Panc1 (cell line): ENCODE measurements around the gene RASAL1. TPM values are rescaled to one million over a fixed set of nuclear protein-coding genes. Genes with fewer than 3 reads are reported as not detected.

ENCODE experiments used
- ATAC-seq: fragments of 200-7000 bp; cut with Tn5 transposase; 2 replicates; pipeline ENCODE4 v1.9.1; 2020; ENCODE audit warnings: mild to moderate bottlenecking, moderate library complexity
- BruUV-seq: library from RNA; stranded (reverse); fragments of 400-500 nt; replicated peaks from 2 replicates; lab custom pipeline; 2021; lab: Mats Ljungman, UMichigan
- CTCF ChIA-PET: fragments of 300-600 bp; sonication (Branson Sonifier 250); formaldehyde crosslinking; loops from one replicate; lab custom pipeline; 2022; ENCODE audit warnings: antibody characterized with exemption; lab: Charles Lee
- POLR2A ChIA-PET: fragments of 300-600 bp; sonication (Branson Sonifier 250); formaldehyde crosslinking; loops from one replicate; lab custom pipeline; 2022; ENCODE audit warnings: antibody characterized with exemption; lab: Charles Lee
- DNase-seq: peaks from one replicate; pipeline ENCODE4 v3.0.0-alpha.2; 2010; ENCODE audit warnings: low read depth, low spot score
- H3K27ac ChIP-seq: 2 replicates; pipeline ENCODE4 v1.5.1; 2011; ENCODE audit warnings: mild to moderate bottlenecking, low read length, inconsistent platforms
- H3K27me3 ChIP-seq: fragments of 200-500 bp; sonication (Bioruptor generic); 2 replicates; pipeline ENCODE4 v1.6.0; 2014; ENCODE audit warnings: low read length, inconsistent platforms; ENCODE audit not compliant: control insufficient read depth, insufficient read depth
- H3K36me3 ChIP-seq: fragments of 200-500 bp; sonication (Bioruptor generic); 2 replicates; pipeline ENCODE4 v1.5.1; 2014; ENCODE audit warnings: inconsistent platforms, mild to moderate bottlenecking, low read length, moderate library complexity; ENCODE audit not compliant: control insufficient read depth, insufficient read depth
- H3K4me1 ChIP-seq: 2 replicates; pipeline ENCODE4 v1.5.1; 2011; ENCODE audit warnings: inconsistent platforms, mild to moderate bottlenecking, low read length, moderate library complexity; ENCODE audit not compliant: control insufficient read depth, insufficient read depth
- H3K4me3 ChIP-seq, 2 experiments: 2 replicates each; pipeline ENCODE4 v1.5.1; 2011 to 2012; ENCODE audit warnings: low read depth in 2 of 2, low read length in 2 of 2, mild to moderate bottlenecking in 2 of 2, inconsistent platforms in 1 of 2, moderate library complexity in 1 of 2
- H3K9me3 ChIP-seq: fragments of 200-500 bp; sonication (Bioruptor generic); 2 replicates; pipeline ENCODE4 v1.5.1; 2014; ENCODE audit warnings: low read depth, mild to moderate bottlenecking, inconsistent platforms, low read length, moderate library complexity; ENCODE audit not compliant: control insufficient read depth, insufficient read depth
- POLR2AphosphoS5 ChIP-seq: IDR thresholded peaks from 2 replicates; pipeline ENCODE4 v1.6.1; 2012; ENCODE audit warnings: mild to moderate bottlenecking, low read depth, low read length, moderate library complexity
- SIN3A ChIP-seq: IDR thresholded peaks from 2 replicates; pipeline ENCODE4 v1.6.1; 2012; ENCODE audit warnings: low read depth, mild to moderate bottlenecking, low read length, moderate library complexity, borderline replicate concordance; ENCODE audit not compliant: insufficient read depth
- TCF7L2 ChIP-seq: IDR thresholded peaks from 2 replicates; pipeline ENCODE4 v1.6.1; 2011; ENCODE audit warnings: mild to moderate bottlenecking, low read depth, low read length, inconsistent platforms
- in situ Hi-C: cut with HindIII; loops from 2 replicates; pipeline ENCODE4 v1.10.0; 2016; ENCODE audit warnings: low sequenced_read_pairs, low pct_unique_long_range_greater_than_20kb
- intact Hi-C: fragments of 100-400 bp; cut with micrococcal nuclease; formaldehyde crosslinking; loops from one replicate; pipeline ENCODE4 v1.10.0; 2022; ENCODE audit not compliant: unreplicated experiment
- total RNA-seq: library from RNA; stranded (reverse); gene quantifications from one replicate; pipeline ENCODE4 v1.2.1, GENCODE V29; 2021; ENCODE audit not compliant: unreplicated experiment
- TF ChIP-seq, protein P1 (sequence below), 2 experiments: IDR thresholded peaks; 2 replicates each; pipeline ENCODE4 v1.6.1; 2011 to 2012; ENCODE audit warnings: low read depth in 2 of 2, control low read depth in 1 of 2, low read length in 1 of 2, mild to moderate bottlenecking in 1 of 2, moderate library complexity in 1 of 2; ENCODE audit not compliant: insufficient read depth in 1 of 2
- TF ChIP-seq, protein P2 (sequence below): fragments of 450-650 bp; IDR thresholded peaks from 2 replicates; pipeline ENCODE4 v1.5.1; 2017; ENCODE audit warnings: mild to moderate bottlenecking

The RASAL1 gene
- total RNA-seq, 1 experiment from 2014 or later: 0.28 TPM

DNA sequence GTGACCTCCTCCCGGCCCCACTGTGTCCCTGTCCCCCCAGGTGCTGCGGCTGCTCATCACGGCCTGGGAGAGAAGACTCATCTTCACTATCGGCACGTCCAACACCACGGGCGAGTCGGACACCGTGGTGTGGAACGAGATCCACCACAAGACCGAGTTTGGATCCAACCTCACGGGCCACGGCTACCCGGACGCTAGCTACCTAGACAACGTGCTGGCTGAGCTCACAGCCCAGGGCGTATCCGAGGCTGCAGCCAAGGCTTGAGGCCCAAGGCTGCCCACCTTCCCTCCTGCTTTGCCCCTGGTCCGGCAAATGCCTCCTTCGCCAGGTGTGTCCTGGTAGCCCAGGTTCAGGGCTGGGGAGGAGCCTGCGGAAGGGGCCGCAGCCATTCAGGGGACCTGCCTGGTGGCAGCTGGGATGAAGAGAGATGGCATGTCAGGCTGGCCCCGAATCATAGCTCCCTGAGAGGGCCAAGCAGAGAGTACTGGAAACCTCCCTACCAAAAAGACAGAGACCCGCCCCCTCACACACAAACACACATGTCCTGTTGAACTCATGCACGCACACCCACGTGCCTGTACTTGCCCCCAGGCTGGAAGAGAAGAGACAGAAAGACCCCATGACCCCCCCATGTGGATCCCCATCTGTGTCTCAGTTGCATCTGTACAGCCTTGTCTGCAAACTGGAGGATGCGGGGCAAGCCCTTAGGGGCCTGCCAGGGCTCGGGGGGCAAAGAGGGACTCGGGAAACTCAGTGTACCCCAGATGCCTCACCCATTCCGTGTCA lies 38.7 kb downstream of the RASAL1 start:
- Histone ChIP-seq H3K4me3 (no peak overlapping the region), H3K36me3 (no peaks in the 10 kb centered on the region), H3K4me1 (peaks cover 3% of the 10 kb centered on the region; the same call in 1 of the 2 replicates), H3K27me3 (peaks cover 7% of the 10 kb centered on the region; the same call in 1 of the 2 replicates), H3K9me3 (no peaks in the 10 kb centered on the region), H3K27ac (no peak overlapping the region)
- TF ChIP-seq TCF7L2 (no peak), POLR2AphosphoS5 (no peak), SIN3A (no peak)
- TF ChIP-seq, protein P1, sequence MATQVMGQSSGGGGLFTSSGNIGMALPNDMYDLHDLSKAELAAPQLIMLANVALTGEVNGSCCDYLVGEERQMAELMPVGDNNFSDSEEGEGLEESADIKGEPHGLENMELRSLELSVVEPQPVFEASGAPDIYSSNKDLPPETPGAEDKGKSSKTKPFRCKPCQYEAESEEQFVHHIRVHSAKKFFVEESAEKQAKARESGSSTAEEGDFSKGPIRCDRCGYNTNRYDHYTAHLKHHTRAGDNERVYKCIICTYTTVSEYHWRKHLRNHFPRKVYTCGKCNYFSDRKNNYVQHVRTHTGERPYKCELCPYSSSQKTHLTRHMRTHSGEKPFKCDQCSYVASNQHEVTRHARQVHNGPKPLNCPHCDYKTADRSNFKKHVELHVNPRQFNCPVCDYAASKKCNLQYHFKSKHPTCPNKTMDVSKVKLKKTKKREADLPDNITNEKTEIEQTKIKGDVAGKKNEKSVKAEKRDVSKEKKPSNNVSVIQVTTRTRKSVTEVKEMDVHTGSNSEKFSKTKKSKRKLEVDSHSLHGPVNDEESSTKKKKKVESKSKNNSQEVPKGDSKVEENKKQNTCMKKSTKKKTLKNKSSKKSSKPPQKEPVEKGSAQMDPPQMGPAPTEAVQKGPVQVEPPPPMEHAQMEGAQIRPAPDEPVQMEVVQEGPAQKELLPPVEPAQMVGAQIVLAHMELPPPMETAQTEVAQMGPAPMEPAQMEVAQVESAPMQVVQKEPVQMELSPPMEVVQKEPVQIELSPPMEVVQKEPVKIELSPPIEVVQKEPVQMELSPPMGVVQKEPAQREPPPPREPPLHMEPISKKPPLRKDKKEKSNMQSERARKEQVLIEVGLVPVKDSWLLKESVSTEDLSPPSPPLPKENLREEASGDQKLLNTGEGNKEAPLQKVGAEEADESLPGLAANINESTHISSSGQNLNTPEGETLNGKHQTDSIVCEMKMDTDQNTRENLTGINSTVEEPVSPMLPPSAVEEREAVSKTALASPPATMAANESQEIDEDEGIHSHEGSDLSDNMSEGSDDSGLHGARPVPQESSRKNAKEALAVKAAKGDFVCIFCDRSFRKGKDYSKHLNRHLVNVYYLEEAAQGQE (IDR thresholded peaks at IDR 0.05; ENCODE audit: insufficient read depth in 1 of 2, low read depth in 2 of 2, low read length in 1 of 2): no peak
- TF ChIP-seq, protein P2, sequence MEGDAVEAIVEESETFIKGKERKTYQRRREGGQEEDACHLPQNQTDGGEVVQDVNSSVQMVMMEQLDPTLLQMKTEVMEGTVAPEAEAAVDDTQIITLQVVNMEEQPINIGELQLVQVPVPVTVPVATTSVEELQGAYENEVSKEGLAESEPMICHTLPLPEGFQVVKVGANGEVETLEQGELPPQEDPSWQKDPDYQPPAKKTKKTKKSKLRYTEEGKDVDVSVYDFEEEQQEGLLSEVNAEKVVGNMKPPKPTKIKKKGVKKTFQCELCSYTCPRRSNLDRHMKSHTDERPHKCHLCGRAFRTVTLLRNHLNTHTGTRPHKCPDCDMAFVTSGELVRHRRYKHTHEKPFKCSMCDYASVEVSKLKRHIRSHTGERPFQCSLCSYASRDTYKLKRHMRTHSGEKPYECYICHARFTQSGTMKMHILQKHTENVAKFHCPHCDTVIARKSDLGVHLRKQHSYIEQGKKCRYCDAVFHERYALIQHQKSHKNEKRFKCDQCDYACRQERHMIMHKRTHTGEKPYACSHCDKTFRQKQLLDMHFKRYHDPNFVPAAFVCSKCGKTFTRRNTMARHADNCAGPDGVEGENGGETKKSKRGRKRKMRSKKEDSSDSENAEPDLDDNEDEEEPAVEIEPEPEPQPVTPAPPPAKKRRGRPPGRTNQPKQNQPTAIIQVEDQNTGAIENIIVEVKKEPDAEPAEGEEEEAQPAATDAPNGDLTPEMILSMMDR: no peak
- POLR2A ChIA-PET: no interaction called here
- intact Hi-C loops (no loop called here), in situ Hi-C loops (no loop called here)
- CTCF ChIA-PET: interaction anchor here (0.5 to 1.1 kb wide), 3 partner anchors 34 to 633 kb away, joined by 3 to 5 read pairs (median 4); no protein-coding TSS in a partner anchor
- BruUV-seq: no TSS peak
- DNase-seq (no peak), ATAC-seq (no peak)

DNA sequence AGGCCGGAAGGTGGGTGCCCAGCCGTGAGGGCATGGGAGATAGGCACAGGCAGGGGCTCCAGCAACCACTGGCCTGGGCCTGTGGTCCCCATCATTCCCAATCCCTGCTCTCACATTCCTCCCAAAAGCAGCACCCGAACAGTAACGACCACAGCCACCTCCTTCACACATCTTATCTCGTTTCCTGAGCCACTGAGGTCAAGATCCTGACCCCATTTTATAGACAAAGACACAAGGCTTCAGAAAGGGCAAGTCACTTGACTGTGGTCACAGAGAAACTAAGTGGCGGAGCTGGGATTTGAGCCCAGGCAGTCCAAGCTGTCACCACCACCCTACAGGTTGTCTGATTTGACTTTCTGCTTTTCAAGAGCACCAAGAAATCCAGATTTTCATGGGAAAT lies 40.2 kb downstream of the RASAL1 start:
- ChIA-PET POLR2A (no interaction called here), CTCF (no interaction called here)
- Histone ChIP-seq H3K27me3 (peaks cover 8% of the 10 kb centered on the region; the same call in 1 of the 2 replicates), H3K4me3 (no peak overlapping the region), H3K9me3 (no peaks in the 10 kb centered on the region), H3K36me3 (no peaks in the 10 kb centered on the region), H3K27ac (no peak overlapping the region), H3K4me1 (peaks cover 3% of the 10 kb centered on the region; the same call in 1 of the 2 replicates)
- no TSS peak for BruUV-seq
- intact Hi-C loops (no loop called here), in situ Hi-C loops (no loop called here)
- TF ChIP-seq SIN3A: no peak
- DNase-seq (no peak), ATAC-seq (no peak)

DNA sequence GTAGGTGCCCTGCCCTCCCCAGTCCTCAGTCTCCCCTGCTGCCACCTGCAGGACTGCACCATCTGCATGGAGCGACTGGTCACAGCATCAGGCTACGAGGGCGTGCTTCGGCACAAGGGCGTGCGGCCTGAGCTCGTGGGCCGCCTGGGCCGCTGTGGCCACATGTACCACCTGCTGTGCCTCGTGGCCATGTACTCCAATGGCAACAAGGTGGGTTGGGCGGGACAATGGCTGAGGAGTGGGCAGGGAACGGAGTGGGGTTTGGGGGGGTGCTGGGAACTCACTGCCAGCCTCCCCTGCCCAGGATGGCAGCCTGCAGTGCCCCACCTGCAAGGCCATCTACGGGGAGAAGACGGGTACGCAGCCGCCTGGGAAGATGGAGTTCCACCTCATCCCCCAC lies 40.8 kb downstream of the RASAL1 start:
- peaks cover 8% of the 10 kb centered on the region; the same call in 1 of the 2 replicates for H3K27me3 ChIP-seq
- in situ Hi-C loops (no loop called here), intact Hi-C loops (no loop called here)
- H3K9me3 ChIP-seq: no peaks in the 10 kb centered on the region
- H3K36me3 ChIP-seq: no peaks in the 10 kb centered on the region
- ChIA-PET POLR2A (no interaction called here), CTCF (no interaction called here)
- no peak overlapping the region for H3K27ac ChIP-seq
- no peak for ATAC-seq
- peaks cover 3% of the 10 kb centered on the region; the same call in 1 of the 2 replicates for H3K4me1 ChIP-seq
- no peak for DNase-seq
- BruUV-seq: no TSS peak
- no peak overlapping the region for H3K4me3 ChIP-seq
- TF ChIP-seq SIN3A (no peak), POLR2AphosphoS5 (no peak), TCF7L2 (no peak)
- TF ChIP-seq, protein P2: no peak
- TF ChIP-seq, protein P1 (IDR thresholded peaks at IDR 0.05; ENCODE audit: insufficient read depth in 1 of 2, low read depth in 2 of 2, low read length in 1 of 2): no peak
